Natural killer cell (primary cell): Measurements from ENCODE around the gene RNH1. TPM values are rescaled to one million over a fixed set of nuclear protein-coding genes. Genes with fewer than 3 reads are reported as not detected.

Experiments
- ATAC-seq, 3 donors: fragments of 150-1000 bp in 2 of 3; fragments of 200-7000 bp in 1 of 3; cut with Tn5 transposase; 1 replicate in 1 of 3; 2 replicates in 2 of 3; pipeline ENCODE4 v1.10.0; 2021; ENCODE audit warnings: mild to moderate bottlenecking in 2 of 3, moderate library complexity in 2 of 3
- DNase-seq, 2 donors: peaks; one replicate each; pipeline versions ENCODE4 v3.0.0 to v3.0.0-alpha.2; 2013 to 2021; ENCODE audit warnings: mixed read lengths in 1 of 2
- H3K27ac ChIP-seq: one replicate; pipeline ENCODE4 v1.5.1; 2013; ENCODE audit warnings: mild to moderate bottlenecking, low read length
- H3K27me3 ChIP-seq: one replicate; pipeline ENCODE4 v1.6.1; 2013; ENCODE audit warnings: low read length; ENCODE audit not compliant: control insufficient read depth, insufficient read depth
- H3K36me3 ChIP-seq: one replicate; pipeline ENCODE4 v1.6.1; 2013; ENCODE audit warnings: low read length; ENCODE audit not compliant: control insufficient read depth, insufficient read depth
- H3K4me1 ChIP-seq: one replicate; pipeline ENCODE4 v1.6.1; 2013; ENCODE audit warnings: low read length; ENCODE audit not compliant: control insufficient read depth, insufficient read depth
- H3K4me3 ChIP-seq: one replicate; pipeline ENCODE4 v1.5.1; 2013; ENCODE audit warnings: low read length
- H3K9me3 ChIP-seq: one replicate; pipeline ENCODE4 v1.6.1; 2013; ENCODE audit warnings: low read length; ENCODE audit not compliant: control insufficient read depth, insufficient read depth
- H3K27ac Mint-ChIP-seq, 2 donors: one replicate each; pipeline ENCODE4 v1.8.0; 2022; ENCODE audit warnings: mild to moderate bottlenecking in 2 of 2, mixed read lengths in 2 of 2, moderate library complexity in 1 of 2
- H3K27me3 Mint-ChIP-seq, 2 donors: one replicate each; pipeline ENCODE4 v1.8.0; 2022; ENCODE audit warnings: low read depth in 2 of 2, mixed read lengths in 2 of 2
- H3K36me3 Mint-ChIP-seq: one replicate; pipeline ENCODE4 v1.8.0; 2022; ENCODE audit warnings: mixed read lengths
- H3K4me1 Mint-ChIP-seq, 2 donors: one replicate each; pipeline ENCODE4 v1.8.0; 2022; ENCODE audit warnings: mixed read lengths in 2 of 2
- H3K4me3 Mint-ChIP-seq: one replicate; pipeline ENCODE4 v1.8.0; 2022; ENCODE audit warnings: mild to moderate bottlenecking, moderate library complexity, mixed read lengths
- H3K9me3 Mint-ChIP-seq, 2 donors: one replicate each; pipeline ENCODE4 v1.8.0; 2022; ENCODE audit warnings: mixed read lengths in 2 of 2
- CTCF ChIP-seq: fragments of 200-600 bp; IDR thresholded peaks from one replicate; pipeline ENCODE4 v1.8.0; 2022; ENCODE audit warnings: antibody characterized with exemption
- WGBS: methylation state at CpG from one replicate; pipeline ENCODE4 v1.1.7; 2013; ENCODE audit warnings: missing lambda C conversion rate; ENCODE audit not compliant: insufficient coverage; 5-methylcytosine and 5-hydroxymethylcytosine counted together
- intact Hi-C: fragments of 100-400 bp; cut with micrococcal nuclease; formaldehyde crosslinking; loops from one replicate; pipeline ENCODE4 v1.14.2; 2022
- total RNA-seq, 4 donors: library from RNA; stranded (reverse); fragments of 120-200 nt in 1 of 4; gene quantifications; one replicate each; pipeline versions ENCODE4 v1.2.3 to v1.2.4, GENCODE V29; 2013 to 2022

The RNH1 gene
- total RNA-seq, 3 donors from 2014 or later (not counting 1 experiment from before 2014, with no cell fraction given) = 113 to 120 (median 118) TPM

DNA sequence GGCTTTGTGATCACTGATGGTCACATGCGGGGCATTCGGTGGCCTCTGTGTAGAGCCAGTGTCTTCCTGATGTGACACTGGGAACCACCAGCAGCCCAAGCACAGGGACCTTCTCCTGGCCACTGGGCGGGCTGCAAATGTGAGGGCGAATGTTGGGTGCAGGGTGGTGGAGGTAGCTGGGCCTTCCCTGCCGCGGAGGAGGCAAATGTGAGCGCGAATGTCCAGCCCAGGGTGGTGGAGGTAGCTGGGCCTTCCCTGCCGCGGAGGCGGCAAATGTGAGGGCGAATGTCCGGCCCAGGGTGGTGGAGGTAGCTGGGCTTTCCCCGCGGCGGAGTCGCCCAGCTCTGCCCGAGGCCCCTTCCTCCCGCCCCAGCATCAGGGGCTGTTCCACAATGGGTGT is 33.6 kb downstream of the RNH1 start:
- Mint-ChIP-seq H3K4me1 (no peaks in the 10 kb centered on the region), H3K27me3 (no peaks in the 10 kb centered on the region), H3K4me3 (no peak overlapping the region), H3K9me3 (no peaks in the 10 kb centered on the region), H3K27ac (no peak overlapping the region), H3K36me3 (no peaks in the 10 kb centered on the region)
- Histone ChIP-seq H3K4me3 (no peak overlapping the region), H3K36me3 (no peaks in the 10 kb centered on the region), H3K27ac (no peak overlapping the region), H3K27me3 (no peaks in the 10 kb centered on the region), H3K9me3 (no peaks in the 10 kb centered on the region), H3K4me1 (no peaks in the 10 kb centered on the region)
- ATAC-seq = no peak
- 97% methylated on average over 19 of the region's 19 CpGs for WGBS
- DNase-seq = no peak
- intact Hi-C loops = no loop called here
- no peak for TF ChIP-seq CTCF

DNA sequence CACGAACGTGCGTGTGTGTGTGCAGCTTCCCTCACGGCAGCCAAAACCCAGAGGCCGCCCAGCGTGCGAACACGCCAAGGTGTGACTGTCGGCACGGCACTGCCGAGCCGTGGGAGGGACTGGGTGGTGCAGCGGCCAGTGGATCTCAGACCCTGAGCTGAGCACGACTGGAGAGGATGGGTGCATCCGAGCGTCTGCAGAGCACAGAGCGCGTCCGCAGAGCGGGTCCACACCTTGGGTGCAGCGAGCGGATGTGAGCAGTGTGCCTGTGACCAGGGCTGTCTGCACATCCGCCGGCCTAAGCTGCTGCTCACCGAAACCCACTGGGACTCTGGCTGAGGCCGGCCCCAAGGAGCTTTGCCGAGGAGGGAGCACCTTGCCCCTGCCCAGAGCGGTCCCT is 34.2 kb downstream of the RNH1 start:
- H3K4me1 ChIP-seq = no peaks in the 10 kb centered on the region
- no peak overlapping the region for H3K27ac ChIP-seq
- H3K27ac Mint-ChIP-seq = no peak overlapping the region
- no peaks in the 10 kb centered on the region for H3K27me3 ChIP-seq
- no peaks in the 10 kb centered on the region for H3K36me3 Mint-ChIP-seq
- no peak overlapping the region for H3K4me3 ChIP-seq
- no peak overlapping the region for H3K4me3 Mint-ChIP-seq
- 97% methylated on average over 28 of the region's 28 CpGs for WGBS
- H3K27me3 Mint-ChIP-seq = no peaks in the 10 kb centered on the region
- no peak for ATAC-seq
- H3K36me3 ChIP-seq = no peaks in the 10 kb centered on the region
- H3K9me3 ChIP-seq = no peaks in the 10 kb centered on the region
- DNase-seq = no peak
- no peaks in the 10 kb centered on the region for H3K9me3 Mint-ChIP-seq
- no peak for TF ChIP-seq CTCF
- no peaks in the 10 kb centered on the region for H3K4me1 Mint-ChIP-seq
- intact Hi-C loops = no loop called here

DNA sequence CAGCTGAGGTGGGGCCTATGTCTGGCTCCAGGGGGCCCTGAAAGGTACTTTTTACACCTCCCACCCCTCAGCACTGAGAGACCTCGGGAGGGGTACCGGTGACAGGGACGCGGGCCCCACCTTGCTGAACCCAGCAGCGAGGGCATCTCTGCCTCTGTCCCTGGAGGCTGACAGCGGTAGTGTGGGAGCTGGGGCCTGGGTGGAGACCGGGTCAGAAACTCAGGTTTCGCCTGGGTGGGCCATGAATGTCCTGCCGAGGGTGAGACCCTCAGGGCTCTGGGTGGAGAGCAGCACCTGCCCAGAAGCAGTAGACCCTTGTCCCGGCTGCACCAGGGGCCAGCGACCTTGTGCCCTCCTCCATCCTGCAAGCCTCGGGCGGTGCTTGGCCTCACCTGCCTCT is 34.8 kb downstream of the RNH1 start:
- no peaks in the 10 kb centered on the region for H3K36me3 Mint-ChIP-seq

More for the DNA sequence above, 34.8 kb downstream of the RNH1 start:
- Mint-ChIP-seq H3K27me3 (no peaks in the 10 kb centered on the region), H3K9me3 (no peaks in the 10 kb centered on the region), H3K4me3 (no peak overlapping the region), H3K4me1 (no peaks in the 10 kb centered on the region), H3K27ac (no peak overlapping the region)
- no peak for TF ChIP-seq CTCF
- intact Hi-C loops = no loop called here
- WGBS = 94% methylated on average over 13 of the region's 13 CpGs
- no peaks in the 10 kb centered on the region for H3K36me3 ChIP-seq
- no peaks in the 10 kb centered on the region for H3K4me1 ChIP-seq
- no peak overlapping the region for H3K4me3 ChIP-seq
- no peak for DNase-seq
- no peak for ATAC-seq
- H3K27me3 ChIP-seq = no peaks in the 10 kb centered on the region
- no peaks in the 10 kb centered on the region for H3K9me3 ChIP-seq
- no peak overlapping the region for H3K27ac ChIP-seq
